ENCODE results near the gene UQCRFS1.

- TF ChIP-seq, protein P1, sequence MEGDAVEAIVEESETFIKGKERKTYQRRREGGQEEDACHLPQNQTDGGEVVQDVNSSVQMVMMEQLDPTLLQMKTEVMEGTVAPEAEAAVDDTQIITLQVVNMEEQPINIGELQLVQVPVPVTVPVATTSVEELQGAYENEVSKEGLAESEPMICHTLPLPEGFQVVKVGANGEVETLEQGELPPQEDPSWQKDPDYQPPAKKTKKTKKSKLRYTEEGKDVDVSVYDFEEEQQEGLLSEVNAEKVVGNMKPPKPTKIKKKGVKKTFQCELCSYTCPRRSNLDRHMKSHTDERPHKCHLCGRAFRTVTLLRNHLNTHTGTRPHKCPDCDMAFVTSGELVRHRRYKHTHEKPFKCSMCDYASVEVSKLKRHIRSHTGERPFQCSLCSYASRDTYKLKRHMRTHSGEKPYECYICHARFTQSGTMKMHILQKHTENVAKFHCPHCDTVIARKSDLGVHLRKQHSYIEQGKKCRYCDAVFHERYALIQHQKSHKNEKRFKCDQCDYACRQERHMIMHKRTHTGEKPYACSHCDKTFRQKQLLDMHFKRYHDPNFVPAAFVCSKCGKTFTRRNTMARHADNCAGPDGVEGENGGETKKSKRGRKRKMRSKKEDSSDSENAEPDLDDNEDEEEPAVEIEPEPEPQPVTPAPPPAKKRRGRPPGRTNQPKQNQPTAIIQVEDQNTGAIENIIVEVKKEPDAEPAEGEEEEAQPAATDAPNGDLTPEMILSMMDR (IDR thresholded peaks at IDR 0.05) = no peak
- no peak for TF ChIP-seq POLR2A (IDR thresholded peaks at IDR 0.05)
These were observed 27.5 kb downstream of the UQCRFS1 start for GRCh38 chr19:29185427-29185826.
